NB4 (cell line): ENCODE data around the gene TRAPPC6A.

Source experiments
- MAX ChIP-seq: IDR thresholded peaks from 2 replicates; pipeline ENCODE4 v1.6.1; 2011; ENCODE audit warnings: low read depth, low read length
- POLR2A ChIP-seq: IDR thresholded peaks from 2 replicates; pipeline ENCODE4 v1.6.1; 2011; ENCODE audit warnings: mild to moderate bottlenecking; ENCODE audit not compliant: insufficient read length; ENCODE audit errors: extremely low read depth
- TF ChIP-seq, protein P1 (sequence below): IDR thresholded peaks from one replicate; pipeline ENCODE4 v1.5.1; 2012; ENCODE audit warnings: low read depth, low read length

- TF ChIP-seq, protein P1, sequence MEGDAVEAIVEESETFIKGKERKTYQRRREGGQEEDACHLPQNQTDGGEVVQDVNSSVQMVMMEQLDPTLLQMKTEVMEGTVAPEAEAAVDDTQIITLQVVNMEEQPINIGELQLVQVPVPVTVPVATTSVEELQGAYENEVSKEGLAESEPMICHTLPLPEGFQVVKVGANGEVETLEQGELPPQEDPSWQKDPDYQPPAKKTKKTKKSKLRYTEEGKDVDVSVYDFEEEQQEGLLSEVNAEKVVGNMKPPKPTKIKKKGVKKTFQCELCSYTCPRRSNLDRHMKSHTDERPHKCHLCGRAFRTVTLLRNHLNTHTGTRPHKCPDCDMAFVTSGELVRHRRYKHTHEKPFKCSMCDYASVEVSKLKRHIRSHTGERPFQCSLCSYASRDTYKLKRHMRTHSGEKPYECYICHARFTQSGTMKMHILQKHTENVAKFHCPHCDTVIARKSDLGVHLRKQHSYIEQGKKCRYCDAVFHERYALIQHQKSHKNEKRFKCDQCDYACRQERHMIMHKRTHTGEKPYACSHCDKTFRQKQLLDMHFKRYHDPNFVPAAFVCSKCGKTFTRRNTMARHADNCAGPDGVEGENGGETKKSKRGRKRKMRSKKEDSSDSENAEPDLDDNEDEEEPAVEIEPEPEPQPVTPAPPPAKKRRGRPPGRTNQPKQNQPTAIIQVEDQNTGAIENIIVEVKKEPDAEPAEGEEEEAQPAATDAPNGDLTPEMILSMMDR = no peak
- TF ChIP-seq MAX = no peak
- no peak for TF ChIP-seq POLR2A
Measured at GRCh38 chr19:45133661-45134060, 44.4 kb downstream of the TRAPPC6A start.
